CD14-positive monocyte (primary cell): ENCODE results near the gene PLEKHM2. TPM values are rescaled to one million over a fixed set of nuclear protein-coding genes. Genes with fewer than 3 reads are reported as not detected.
A peak's percentile ranks its signal among the peaks of the same experiment; 100 is the strongest.

Source experiments
- DNase-seq, 3 donors: peaks; one replicate each; pipeline ENCODE4 v3.0.0-alpha.2; 2011 to 2022
- H2AFZ ChIP-seq: 2 replicates; pipeline ENCODE4 v1.6.0; 2012; ENCODE audit warnings: mild to moderate bottlenecking, low read depth, low read length, inconsistent platforms; ENCODE audit not compliant: insufficient read depth, poor library complexity, severe bottlenecking
- H3K27ac ChIP-seq, 2 donors: 1 replicate in 1 of 2; 2 replicates in 1 of 2; pipeline ENCODE4 v1.5.1; 2012 to 2013; ENCODE audit warnings: low read length in 2 of 2, control low read depth in 1 of 2, inconsistent platforms in 1 of 2, low read depth in 1 of 2, mild to moderate bottlenecking in 1 of 2
- H3K27me3 ChIP-seq, 2 donors: one replicate each; pipeline versions ENCODE4 v1.6.0 to v1.6.1; 2011 to 2013; ENCODE audit warnings: low read length in 2 of 2; ENCODE audit not compliant: control insufficient read depth in 2 of 2, insufficient read depth in 2 of 2
- H3K36me3 ChIP-seq, 2 donors: replicated peaks in 1 of 2; 1 replicate in 1 of 2; 2 replicates in 1 of 2; pipeline versions ENCODE4 v1.5.1 to v1.6.1; 2012 to 2013; ENCODE audit warnings: low read length in 2 of 2, control low read depth in 1 of 2, inconsistent platforms in 1 of 2, mild to moderate bottlenecking in 1 of 2; ENCODE audit not compliant: insufficient read depth in 2 of 2, control insufficient read depth in 1 of 2
- H3K4me1 ChIP-seq, 2 donors: 1 replicate in 1 of 2; 2 replicates in 1 of 2; pipeline versions ENCODE4 v1.5.1 to v1.6.1; 2012 to 2013; ENCODE audit warnings: low read length in 2 of 2, control low read depth in 1 of 2, inconsistent platforms in 1 of 2, mild to moderate bottlenecking in 1 of 2, moderate library complexity in 1 of 2; ENCODE audit not compliant: insufficient read depth in 2 of 2, control insufficient read depth in 1 of 2
- H3K4me2 ChIP-seq: replicated peaks from 2 replicates; pipeline ENCODE3; 2012; ENCODE audit warnings: low read length, moderate library complexity, mild to moderate bottlenecking; ENCODE audit not compliant: poor library complexity, severe bottlenecking; ENCODE audit errors: extremely low read depth
- H3K4me3 ChIP-seq, 3 experiments: fragments of 200-600 bp in 1 of 3; sonication (generic) in 1 of 3; replicated peaks in 1 of 3; 1 replicate in 2 of 3; 2 replicates in 1 of 3; pipeline ENCODE4 v1.5.1; 2011 to 2013; ENCODE audit warnings: low read length in 3 of 3, mild to moderate bottlenecking in 3 of 3, control low read depth in 2 of 3, low read depth in 2 of 3, inconsistent platforms in 1 of 3, moderate library complexity in 1 of 3
- H3K79me2 ChIP-seq: 2 replicates; pipeline ENCODE4 v1.6.0; 2012; ENCODE audit warnings: mild to moderate bottlenecking, control low read depth, inconsistent platforms, low read length, moderate library complexity; ENCODE audit not compliant: insufficient read depth
- H3K9ac ChIP-seq: 2 replicates; pipeline ENCODE4 v1.6.0; 2017; ENCODE audit warnings: low read length, mild to moderate bottlenecking; ENCODE audit not compliant: insufficient read depth, poor library complexity, severe bottlenecking
- H3K9me3 ChIP-seq, 2 donors: replicated peaks in 1 of 2; 1 replicate in 1 of 2; 2 replicates in 1 of 2; pipeline versions ENCODE4 v1.5.1 to v1.6.1; 2012 to 2013; ENCODE audit warnings: low read length in 2 of 2, control low read depth in 1 of 2; ENCODE audit not compliant: control insufficient read depth in 1 of 2, insufficient read depth in 1 of 2
- H4K20me1 ChIP-seq: 2 replicates; pipeline ENCODE4 v1.6.0; 2012; ENCODE audit warnings: mild to moderate bottlenecking, low read length, control low read depth, moderate library complexity; ENCODE audit not compliant: insufficient read depth
- H3K27ac Mint-ChIP-seq, 7 donors: one replicate each; pipeline ENCODE4 v1.8.0; 2020; ENCODE audit warnings: mild to moderate bottlenecking in 7 of 7, mixed read lengths in 7 of 7, moderate library complexity in 6 of 7, inconsistent platforms in 2 of 7
- H3K27me3 Mint-ChIP-seq, 3 donors: one replicate each; pipeline ENCODE4 v1.8.0; 2021 to 2022; ENCODE audit warnings: low read depth in 3 of 3, mild to moderate bottlenecking in 3 of 3, mixed read lengths in 3 of 3, moderate library complexity in 3 of 3, inconsistent platforms in 1 of 3
- H3K36me3 Mint-ChIP-seq, 2 donors: one replicate each; pipeline ENCODE4 v1.8.0; 2020; ENCODE audit warnings: mixed read lengths in 2 of 2, inconsistent platforms in 1 of 2, mild to moderate bottlenecking in 1 of 2
- H3K4me1 Mint-ChIP-seq: one replicate; pipeline ENCODE4 v1.8.0; 2020; ENCODE audit warnings: mild to moderate bottlenecking, mixed read lengths
- H3K4me3 Mint-ChIP-seq, 2 donors: one replicate each; pipeline ENCODE4 v1.8.0; 2020; ENCODE audit warnings: mild to moderate bottlenecking in 2 of 2, mixed read lengths in 2 of 2, moderate library complexity in 1 of 2
- H3K9me3 Mint-ChIP-seq, 7 donors: one replicate each; pipeline ENCODE4 v1.8.0; 2020 to 2022; ENCODE audit warnings: mixed read lengths in 7 of 7, mild to moderate bottlenecking in 6 of 7, moderate library complexity in 6 of 7, inconsistent platforms in 2 of 7
- CTCF ChIP-seq: fragments of 200-600 bp; IDR thresholded peaks from one replicate; pipeline ENCODE4 v1.8.0; 2022; ENCODE audit warnings: antibody characterized with exemption, mild to moderate bottlenecking
- WGBS: methylation state at CpG from one replicate; pipeline ENCODE4 v1.1.5; 2013; ENCODE audit warnings: missing lambda C conversion rate; ENCODE audit not compliant: insufficient coverage; 5-methylcytosine and 5-hydroxymethylcytosine counted together
- intact Hi-C, 2 donors: fragments of 100-400 bp; cut with micrococcal nuclease; formaldehyde crosslinking; loops; one replicate each; pipeline versions ENCODE4 v1.15.0 to v1.15.1; 2023
- polyA plus RNA-seq, 3 donors: library from polyadenylated mRNA; depleted of rRNA in 1 of 3; unstranded in 2 of 3; stranded (reverse) in 1 of 3; fragments of 300-500 nt in 2 of 3; fragments of >200 nt in 1 of 3; fragmentation: Illumina TruSeq in 2 of 3; gene quantifications; 1 replicate in 2 of 3; 2 replicates in 1 of 3; pipeline ENCODE4 v1.2.3, GENCODE V29; 2012 to 2021

PLEKHM2 gene
- polyA plus RNA-seq, 3 donors = 4.0 to 79.3 (median 5.8) TPM

DNA sequence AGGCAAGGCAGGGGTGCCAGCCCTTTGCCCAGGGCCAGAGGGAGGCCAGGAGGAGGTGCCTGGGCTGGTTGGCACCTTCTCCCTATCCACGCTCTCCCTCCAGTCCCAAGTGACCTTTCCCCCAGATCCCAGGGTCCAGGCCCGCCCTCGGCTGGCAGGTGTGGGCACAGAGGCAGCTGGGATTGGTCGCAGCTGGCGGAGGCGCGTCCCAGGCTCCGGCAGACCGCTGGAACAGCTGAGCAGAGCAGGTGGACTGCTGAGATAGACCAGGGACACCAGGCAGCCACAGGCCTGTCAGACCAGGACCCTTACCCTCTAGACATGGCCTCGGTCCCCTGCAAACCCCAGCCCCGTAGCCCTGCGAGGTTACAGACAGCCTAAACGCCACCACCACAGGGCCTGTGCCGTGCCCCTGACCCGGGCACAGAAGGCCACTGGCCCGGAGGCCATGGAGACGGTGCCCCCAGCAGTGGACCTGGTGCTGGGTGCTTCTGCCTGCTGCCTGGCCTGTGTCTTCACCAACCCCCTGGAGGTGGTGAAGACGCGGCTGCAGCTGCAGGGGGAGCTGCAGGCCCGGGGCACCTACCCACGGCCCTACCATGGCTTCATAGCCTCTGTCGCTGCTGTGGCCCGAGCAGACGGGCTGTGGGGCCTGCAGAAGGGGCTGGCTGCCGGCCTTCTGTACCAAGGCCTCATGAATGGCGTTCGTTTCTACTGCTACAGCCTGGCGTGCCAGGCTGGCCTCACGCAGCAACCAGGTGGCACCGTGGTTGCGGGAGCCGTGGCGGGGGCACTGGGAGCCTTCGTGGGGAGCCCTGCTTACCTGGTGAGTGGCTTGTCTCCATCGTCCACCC is 52.1 kb downstream of the PLEKHM2 start, which contains the start of gene SLC25A34:
Gene SLC25A34 (plus strand): TSS at position 221 of the 854 bp plus-strand sequence. CDS start 228 bp downstream, at position 449.
- Histone ChIP-seq H2AFZ (no peak within 1 kb of the TSS), H3K79me2 (no peaks in the 10 kb centered on the region), H3K9me3 (no peaks in the 10 kb centered on the region), H3K27me3 (no peaks in the 10 kb centered on the region), H3K4me2 (no peak within 1 kb of the TSS), H3K36me3 (peaks cover 38 to 41% of the 10 kb centered on the region in 2 donors), H3K4me3 (no peak within 1 kb of the TSS), H3K4me1 (no peaks in the 10 kb centered on the region), H3K27ac (no peak within 1 kb of the TSS), H3K9ac (no peak within 1 kb of the TSS), H4K20me1 (peaks cover 5% of the 10 kb centered on the region)
- DNase-seq = no peak
- H3K4me3 Mint-ChIP-seq = no peak within 1 kb of the TSS
- peaks cover 29 to 41% of the 10 kb centered on the region in 2 donors for H3K36me3 Mint-ChIP-seq
- peaks cover 0 to 4% (median 0%) of the 10 kb centered on the region in 3 donors for H3K27me3 Mint-ChIP-seq
- no peak for TF ChIP-seq CTCF
- H3K27ac Mint-ChIP-seq = peak within 1 kb of the TSS in 2 of 7 donors; percentile 43 to 46
- peaks cover under 1% of the 10 kb centered on the region for H3K4me1 Mint-ChIP-seq
- intact Hi-C loops = no loop called here
- WGBS = 92% methylated on average over 29 of the region's 35 CpGs
- peaks cover 0 to 1% (median 0%) of the 10 kb centered on the region in 7 donors for H3K9me3 Mint-ChIP-seq

DNA sequence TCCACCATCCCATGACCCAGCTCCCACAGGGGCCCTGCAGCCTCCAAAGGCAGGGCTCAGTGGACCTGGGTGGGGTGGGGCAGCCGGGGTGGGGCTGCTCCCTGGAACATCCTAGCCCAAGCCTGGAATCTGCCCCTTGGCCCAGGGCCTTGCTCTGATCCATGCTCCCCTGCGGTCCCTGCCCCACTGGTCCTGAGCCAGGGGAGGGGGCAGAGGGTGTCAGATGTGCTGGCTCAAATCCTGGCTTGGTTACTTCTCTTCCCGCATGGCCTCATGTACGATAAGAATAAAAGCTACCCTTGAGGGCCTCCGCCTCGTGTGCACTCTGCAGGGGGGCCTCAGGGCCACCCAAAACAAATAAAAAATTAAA is 52.8 kb downstream of the PLEKHM2 start:
- no peak overlapping the region for H2AFZ ChIP-seq
- WGBS = 60% methylated on average over 1 of the region's 6 CpGs
- H3K27ac ChIP-seq = no peak overlapping the region
- no peak overlapping the region for H3K4me3 Mint-ChIP-seq
- peaks cover 4% of the 10 kb centered on the region for H3K4me1 Mint-ChIP-seq
- no peak overlapping the region for H3K27ac Mint-ChIP-seq
- peaks cover 24 to 35% of the 10 kb centered on the region in 2 donors for H3K36me3 Mint-ChIP-seq
- no peak for DNase-seq
- no peak for TF ChIP-seq CTCF
- H3K9ac ChIP-seq = no peak overlapping the region
- H3K79me2 ChIP-seq = no peaks in the 10 kb centered on the region
- intact Hi-C loops = no loop called here
- peaks cover 0 to 4% (median 0%) of the 10 kb centered on the region in 3 donors for H3K27me3 Mint-ChIP-seq
- H4K20me1 ChIP-seq = peaks cover 4% of the 10 kb centered on the region
- H3K9me3 Mint-ChIP-seq = peaks cover 0 to 1% (median 0%) of the 10 kb centered on the region in 7 donors
- peaks cover 32 to 34% of the 10 kb centered on the region in 2 donors for H3K36me3 ChIP-seq
- no peaks in the 10 kb centered on the region for H3K27me3 ChIP-seq
- H3K9me3 ChIP-seq = no peaks in the 10 kb centered on the region
- H3K4me1 ChIP-seq = no peaks in the 10 kb centered on the region
- H3K4me3 ChIP-seq = no peak overlapping the region
- no peak overlapping the region for H3K4me2 ChIP-seq
